NCI-H446 (cell line): ENCODE data around the gene BRIP1.
"Not testable (repeated sequence)": the region's sequence is repeated elsewhere in the genome, so short reads cannot be mapped to it uniquely, and the experiment has no call there.

ENCODE experiments used
- DNase-seq, 2 experiments: peaks; one replicate each; lab custom pipeline; 2025; lab: John Stamatoyannopoulos, UW

BRIP1 gene

DNA sequence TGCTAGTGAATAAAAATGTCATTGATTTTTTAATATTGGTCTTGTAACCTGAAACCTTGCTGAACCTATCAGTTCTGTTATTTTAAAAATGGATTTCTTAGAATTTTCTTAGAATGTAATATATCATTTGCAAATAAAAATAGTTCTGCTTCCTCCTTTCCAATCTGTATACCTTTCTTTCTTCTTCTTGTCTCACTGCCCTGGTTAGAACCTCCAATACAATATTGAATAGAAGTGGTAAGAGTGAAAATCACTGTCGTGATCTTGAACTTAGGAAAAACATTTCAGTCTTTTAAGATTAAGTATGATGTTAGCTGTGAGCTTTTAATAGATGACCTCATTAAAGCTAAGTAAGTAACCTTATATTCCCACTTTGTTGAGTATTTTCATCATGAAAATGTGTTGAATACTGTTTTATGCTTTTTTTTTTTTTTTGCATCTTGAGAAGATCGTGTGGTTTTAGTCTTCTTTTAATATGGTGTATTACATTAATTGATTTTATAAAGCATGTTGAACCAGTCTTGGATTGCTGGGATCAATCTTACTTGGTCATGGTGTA lies 167.5 kb downstream of the BRIP1 start:
- no peak for DNase-seq

DNA sequence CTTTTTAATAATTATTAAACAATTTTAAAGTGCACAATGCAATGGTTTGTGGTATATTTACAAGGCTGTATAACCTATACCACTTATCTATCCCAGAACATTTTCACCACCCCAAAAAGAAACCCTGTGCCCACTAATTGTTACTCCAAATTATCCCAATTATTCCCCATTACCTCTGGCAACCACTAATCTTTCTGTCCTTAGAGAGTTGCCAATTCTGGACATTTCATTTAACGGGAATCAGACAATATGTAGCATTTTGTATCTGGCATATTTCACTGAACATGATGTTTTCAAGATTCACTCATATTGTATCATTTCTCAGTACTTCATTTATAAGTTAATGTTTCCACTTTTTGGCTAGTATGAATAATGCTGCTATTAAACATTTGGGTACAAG lies 169.2 kb downstream of the BRIP1 start:
- no peak for DNase-seq

DNA sequence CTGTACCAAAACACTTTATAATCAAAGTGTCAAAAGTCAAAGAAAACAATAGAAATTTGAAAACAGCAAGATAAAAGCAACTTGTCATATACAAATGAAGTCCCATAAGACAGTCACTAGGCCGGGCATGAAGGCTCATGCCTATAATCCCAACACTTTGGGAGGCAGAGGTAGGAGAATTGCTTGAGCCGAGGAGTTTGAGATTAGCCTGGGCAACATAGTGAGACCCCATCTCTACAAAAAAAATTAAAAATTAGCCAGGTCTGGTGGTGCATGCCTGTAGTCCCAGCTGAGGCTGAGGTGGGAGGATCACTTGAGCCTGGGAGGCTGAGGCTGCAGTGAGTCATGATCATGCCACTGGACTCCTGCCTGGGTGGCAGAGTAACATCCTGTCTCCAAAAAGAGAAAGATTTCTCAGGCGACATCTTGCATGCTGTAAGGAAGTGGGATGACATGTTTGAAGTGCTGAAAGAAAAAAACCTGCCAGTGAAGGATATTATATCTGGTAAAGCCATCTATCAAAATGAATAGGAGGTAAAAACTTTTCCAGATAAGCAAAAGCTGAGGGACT lies 173.6 kb downstream of the BRIP1 start:
- DNase-seq: no peak

DNA sequence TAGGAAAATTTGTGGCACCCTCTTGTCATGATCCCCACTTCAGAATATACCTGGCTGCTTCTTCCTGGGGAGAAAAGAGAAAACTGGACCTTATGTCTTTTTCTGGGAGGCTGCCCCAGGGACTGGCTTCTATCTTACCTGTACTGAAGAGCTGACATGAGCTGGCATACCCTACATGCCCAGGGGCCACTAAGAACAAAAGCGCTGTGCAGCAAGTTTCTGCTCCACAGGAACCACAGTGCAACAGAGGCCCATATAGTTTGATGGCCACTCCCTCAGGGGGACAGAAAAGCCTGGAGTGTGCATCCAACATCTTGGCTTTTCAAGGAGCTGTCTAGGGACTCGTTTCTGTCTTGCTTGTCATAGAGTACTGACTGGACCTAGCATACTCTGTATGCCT lies 175.6 kb downstream of the BRIP1 start:
- DNase-seq: no peak

DNA sequence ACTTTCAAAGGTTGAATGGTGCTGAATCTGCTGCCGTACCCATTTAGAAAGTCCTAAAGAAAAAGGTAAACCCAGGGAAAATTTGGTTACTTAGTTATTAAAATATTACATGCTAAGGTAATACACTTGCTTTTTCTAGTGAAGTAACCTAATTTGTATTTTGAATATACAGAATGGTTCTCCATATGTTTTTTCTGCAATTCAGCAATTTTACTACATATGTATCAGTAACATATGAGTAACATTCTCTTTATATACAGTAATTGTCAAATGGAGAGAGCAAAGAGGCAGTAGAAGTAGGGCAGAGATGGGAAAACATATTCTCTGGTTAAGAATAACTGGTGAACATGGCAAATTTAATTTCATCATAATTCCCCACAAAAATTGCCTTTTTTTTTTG lies 177.2 kb downstream of the BRIP1 start:
- no peak for DNase-seq

DNA sequence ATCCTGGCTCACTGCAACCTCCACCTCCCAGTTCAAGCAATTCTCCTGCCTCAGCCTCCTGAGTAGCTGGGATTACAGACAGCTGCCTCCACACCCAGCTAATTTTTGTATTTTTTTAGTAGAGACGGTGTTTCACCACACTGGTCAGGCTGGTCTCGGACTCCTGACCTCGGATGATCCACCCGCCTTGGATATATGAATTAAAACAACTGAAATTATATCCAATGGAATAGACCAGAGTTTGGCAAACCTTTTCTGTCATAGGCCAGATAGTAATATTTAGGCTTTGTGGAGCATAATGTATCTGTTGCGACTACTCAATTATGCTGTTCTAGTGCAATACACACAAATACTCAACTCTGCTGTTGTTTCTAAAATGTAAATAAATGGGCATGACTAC lies 178.5 kb downstream of the BRIP1 start:
- no peak for DNase-seq

DNA sequence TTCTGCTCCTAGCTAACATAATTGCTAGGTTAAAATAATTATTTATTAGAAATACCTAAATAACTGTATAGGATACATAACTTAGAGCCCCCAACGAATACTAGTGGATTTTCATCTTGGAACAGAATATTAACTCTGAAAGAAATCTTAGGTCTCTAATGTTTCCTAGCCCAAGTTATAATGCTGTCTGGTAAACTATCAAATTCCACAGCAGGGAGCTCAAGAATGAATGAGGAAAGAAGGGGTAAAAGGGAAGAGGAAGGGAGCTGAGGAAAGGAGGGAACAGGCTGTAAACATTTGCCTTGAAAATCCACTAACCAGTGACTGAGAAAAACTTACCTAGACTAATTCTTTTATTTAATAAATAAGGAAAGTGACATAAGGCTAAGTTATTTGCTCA lies 179.2 kb downstream of the BRIP1 start:
- no peak for DNase-seq

DNA sequence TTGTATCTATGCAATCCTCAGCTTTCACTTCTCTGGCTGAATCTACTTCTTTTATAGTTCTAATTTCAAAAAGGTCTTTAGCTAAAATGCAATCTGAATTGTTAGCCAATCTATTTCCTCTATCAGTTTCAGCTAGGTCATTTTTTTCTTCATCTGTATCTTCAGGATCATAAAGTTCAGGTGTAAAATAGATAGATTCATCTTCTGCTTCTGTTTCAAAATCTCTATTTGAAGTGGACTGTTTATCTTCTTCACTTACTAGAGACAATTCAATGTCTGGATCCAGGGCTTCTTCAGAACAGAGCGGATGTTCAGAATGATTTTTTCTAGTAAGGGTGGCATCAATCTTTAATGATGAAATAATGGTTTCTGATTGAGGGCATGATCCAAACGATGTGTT lies 179.9 kb downstream of the BRIP1 start:
- no peak for DNase-seq

DNA sequence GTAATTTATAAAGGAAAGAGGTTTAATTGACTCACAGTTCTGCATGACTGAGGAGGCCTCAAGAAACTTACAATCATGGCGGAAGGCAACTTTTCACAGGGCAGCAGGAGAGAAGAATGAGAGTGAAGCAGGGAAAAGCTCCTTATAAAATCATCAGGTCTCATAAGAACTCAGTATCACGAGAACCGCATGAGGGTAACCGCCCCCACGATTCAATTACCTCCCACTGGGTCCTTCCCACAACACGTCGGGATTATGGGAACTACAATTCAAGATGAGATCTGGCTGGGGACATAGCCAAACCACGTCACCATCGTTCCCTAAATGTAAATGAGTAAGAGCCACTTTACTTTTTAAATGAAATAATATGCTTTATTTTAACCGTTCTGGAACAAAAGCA lies 182.4 kb downstream of the BRIP1 start:
- no peak for DNase-seq

DNA sequence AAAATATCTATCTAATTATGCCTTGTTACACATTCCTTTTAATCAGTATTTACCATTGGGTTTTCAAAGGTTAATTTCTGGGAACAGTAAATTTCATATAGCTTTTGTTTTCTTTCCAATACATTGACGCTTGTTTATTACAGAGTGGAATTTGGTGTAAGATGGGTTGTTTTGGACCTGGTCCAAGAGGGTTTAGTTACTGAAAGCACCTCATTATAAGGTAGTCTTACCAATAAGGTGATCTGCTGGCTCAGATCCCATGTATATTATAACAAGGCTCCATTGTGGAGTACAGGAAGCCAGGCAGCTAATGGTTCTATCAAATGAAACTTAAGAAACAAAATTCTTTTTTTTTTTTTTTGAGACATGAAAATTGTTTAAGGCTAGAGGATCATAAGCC lies 185.0 kb downstream of the BRIP1 start:
- DNase-seq: no peak

DNA sequence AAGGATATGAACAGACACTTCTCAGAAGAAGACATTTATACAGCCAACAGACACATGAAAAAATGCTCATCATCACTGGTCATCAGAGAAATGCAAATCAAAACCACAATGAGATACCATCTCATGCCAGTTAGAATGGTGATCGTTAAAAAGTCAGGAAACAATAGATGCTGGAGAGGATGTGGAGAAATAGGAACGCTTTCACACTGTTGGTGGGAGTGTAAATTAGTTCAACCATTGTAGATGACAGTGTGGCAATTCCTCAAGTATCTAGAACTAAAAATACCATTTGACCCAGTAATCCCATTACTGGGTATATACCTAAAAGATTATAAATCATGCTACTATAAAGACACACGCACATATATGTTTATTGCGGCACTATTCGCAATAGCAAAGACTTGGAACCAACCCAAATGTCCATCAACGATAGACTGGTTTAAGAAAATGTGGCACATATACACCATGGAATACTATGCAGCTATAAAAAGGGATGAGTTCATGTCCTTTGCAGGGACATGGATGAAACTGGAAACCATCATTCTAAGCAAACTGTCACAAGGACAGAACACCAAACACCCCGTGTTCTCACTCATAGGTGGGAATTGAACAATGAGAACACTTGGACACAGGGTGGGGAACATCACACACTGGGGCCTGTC lies 186.0 kb downstream of the BRIP1 start:
- not testable (repeated sequence) for DNase-seq

DNA sequence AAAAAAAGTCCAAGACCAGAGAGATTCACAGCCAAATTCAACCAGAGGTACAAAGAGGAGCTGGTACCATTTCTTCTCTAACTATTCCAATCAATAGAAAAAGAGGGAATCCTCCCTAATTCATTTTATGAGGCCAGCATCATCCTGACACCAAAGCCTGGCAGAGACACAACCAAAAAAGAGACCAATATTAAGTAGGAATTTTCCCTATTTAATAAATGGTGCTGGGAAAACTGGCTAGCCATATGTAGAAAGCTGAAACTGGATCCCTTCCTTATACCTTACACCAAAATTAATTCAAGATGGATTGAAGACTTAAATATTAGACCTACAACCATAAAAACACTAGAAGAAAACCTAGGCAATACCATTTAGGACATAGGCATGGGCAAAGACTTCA lies 186.8 kb downstream of the BRIP1 start:
- not testable (repeated sequence) for DNase-seq

DNA sequence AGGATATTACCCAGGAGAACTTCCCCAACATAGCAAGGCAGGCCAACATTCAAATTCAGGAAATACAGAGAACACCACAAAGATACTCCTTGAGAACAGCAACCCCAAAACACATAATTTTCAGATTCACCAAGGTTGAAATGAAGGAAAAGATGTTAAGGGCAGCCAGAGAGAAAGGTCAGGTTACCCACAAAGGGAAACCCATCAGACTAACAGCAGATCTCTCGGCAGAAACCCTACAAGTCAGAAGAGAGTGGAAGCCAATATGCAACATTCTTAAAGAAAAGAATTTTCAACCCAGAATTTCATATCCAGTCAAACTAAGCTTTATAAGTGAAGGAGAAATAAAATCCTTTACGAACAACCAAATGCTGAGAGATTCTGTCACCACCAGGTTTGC lies 188.7 kb downstream of the BRIP1 start:
- DNase-seq: not testable (repeated sequence)

DNA sequence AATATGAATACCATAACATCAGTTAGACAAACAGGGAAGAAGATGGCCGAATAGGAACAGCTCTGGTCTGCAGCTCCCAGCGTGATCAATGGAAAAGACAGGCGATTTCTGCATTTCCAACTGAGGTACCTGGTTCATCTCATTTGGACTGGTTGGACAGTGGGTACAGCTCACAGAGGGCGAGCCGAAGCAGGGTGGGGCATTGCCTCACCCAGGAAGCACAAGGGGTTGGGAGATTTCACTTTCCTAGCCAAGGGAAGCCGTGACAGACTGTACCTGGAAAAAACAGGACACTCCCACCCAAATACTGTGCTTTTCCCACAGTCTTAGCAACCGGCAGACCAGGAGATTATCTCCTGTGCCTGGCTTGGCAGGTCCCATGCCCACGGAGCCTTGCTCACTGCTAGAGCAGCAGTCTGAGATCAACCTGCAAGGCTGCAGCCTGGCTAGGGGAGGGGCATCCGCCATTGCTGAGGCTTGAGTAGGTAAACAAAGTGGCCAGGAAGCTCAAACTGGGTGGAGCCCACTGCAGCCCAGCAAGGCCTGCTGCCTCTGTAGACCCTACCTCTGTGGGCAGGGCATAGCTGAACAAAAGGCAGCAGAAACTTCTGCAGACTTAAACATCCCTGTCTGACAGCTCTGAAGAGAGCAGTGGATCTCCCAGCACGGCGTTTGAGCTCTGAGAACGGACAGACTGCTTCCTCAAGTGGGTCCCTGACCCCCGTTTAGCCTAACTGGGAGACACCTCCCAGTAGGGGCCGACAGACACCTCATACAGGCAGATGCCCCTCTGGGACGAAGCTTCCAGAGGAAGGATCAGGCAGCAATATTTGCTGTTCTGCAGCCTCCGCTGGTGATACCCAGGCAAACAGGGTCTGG lies 190.1 kb downstream of the BRIP1 start:
- DNase-seq: not testable (repeated sequence)

DNA sequence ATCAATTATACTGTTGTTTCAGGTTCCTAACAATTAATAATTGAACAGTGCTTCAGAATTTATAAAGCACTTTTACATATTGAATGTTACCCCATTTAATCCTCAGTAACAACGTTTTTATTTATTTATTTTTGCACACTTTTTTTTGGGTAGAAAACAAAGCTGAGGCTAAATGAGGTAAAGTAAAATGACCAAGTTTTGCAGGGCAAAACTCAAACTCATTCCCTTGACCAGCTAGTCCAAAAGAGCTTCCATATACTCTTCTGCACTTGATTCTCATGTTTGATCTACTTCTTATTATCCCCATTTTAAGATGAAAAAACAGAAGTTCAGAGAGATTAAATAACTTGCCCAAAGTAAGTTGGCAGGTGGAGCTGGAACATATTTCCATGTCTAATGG lies 191.2 kb downstream of the BRIP1 start:
- no peak for DNase-seq

DNA sequence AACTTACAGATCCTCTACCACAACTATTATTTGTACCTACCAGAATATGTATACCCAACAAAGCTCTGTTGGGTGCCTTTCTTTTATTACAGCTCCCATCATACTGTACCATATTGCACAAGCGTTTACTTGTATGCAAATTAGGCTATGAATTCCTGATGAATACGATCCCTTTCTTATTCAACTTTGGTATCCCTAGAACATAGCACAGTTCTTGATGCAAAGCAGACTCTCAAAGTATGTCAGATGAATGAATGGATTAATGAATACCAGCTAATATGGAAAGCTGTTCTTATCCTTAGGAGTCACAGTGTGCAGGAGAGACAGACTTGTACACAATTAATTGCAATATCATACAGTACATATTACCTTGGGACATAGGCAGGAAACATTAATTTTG lies 192.6 kb downstream of the BRIP1 start:
- DNase-seq: no peak

DNA sequence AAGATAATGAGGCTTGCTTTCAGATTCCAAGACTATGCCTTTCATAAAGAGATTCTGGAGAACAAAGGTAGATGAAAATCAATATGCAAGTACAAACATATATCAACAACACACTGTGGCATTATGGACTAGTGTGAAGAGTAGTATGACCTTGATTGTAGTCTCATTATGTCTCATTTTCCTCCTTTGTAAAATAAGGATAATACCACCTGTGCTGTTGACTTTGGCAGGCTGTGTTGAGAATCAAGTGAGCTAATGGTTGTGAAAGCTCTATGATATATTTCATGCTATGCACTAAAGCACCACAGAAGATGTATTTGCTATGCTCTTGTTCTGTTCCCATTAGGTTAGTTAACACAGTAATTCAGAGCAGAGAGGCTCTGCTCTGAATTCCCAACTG lies 193.8 kb downstream of the BRIP1 start:
- DNase-seq: no peak

DNA sequence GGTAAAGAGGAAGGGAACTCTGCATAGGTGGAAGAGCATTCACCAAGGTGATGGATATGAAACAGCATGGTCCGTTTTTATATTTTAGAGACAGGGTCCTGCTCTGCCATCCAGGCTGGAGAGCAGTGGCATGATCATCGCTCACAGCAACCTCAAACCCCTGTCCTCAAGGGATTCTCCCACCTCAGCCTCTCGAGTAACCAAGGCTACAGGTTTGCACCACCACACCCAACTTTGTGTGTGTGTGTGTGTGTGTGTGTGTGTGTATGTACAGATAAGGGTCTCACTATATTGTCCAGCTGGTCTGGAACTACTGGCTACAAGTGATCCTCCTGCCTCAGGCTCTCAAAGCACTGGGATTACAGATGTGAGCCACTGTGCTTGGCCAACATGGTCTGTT lies 194.8 kb downstream of the BRIP1 start:
- DNase-seq: no peak

DNA sequence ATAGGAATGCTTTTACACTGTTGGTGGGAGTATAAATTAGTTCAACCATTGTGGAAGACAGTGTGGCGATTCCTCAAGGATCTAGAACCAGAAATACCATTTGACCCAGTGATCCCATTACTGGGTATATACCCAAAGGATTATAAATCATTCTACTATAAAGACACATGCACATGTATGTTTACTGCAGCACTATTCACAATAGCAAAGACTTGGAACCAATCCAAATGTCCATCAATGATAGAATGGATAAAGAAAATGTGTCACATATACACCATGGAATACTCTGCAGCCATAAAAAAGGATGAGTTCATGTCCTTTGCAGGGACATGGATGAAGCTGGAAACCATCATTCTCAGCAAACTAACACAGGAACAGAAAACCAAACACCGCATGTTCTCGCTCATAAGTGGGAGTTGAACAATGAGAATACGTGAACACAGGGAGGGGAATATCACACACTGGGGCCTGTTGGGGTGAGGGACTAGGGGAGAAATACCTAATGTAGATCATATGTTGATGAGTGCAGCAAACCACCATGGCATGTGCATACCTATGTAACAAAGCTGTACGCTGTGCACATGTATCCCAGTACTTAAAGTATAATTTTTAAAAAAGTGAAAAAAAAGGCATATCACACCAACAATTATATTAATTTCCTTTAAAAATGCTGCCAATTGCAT lies 196.8 kb downstream of the BRIP1 start:
- not testable (repeated sequence) for DNase-seq

DNA sequence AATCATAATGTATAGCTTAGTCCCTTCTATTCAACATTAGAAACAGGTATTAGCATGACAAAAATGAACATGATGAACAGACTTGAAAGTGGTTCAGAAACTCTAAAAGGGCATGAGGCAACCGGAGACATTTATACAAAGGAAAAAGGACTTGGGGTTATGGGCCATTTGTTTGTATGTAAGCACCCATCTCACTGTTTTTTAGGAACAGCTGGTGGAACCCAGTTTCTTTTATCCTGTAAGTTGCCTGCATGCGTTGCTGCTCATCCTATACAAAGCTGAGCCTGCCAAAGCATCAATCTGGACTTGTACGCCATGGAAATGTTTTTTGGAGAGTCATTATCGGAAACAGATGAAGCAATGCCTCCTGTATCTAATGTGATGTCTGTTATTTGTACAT lies 200.0 kb downstream of the BRIP1 start:
- DNase-seq: no peak

DNA sequence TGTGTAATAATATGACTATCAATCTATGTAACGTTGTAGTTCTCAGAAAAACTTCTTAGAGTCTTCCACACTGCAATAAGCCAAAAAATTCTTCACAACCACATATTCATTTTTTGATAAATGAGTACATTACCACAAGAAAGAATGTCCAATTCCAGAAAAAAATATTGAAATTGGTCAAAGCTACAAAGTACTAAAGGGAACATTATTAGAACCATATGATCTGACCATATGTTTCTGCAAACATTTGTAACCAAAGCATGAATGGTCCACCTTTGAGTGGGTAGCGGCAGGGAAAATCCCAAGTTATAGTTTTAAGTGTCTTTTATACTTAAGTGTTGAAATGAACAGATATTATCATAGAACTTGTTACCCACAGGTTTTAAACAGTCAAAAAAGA lies 200.6 kb downstream of the BRIP1 start:
- no peak for DNase-seq

DNA sequence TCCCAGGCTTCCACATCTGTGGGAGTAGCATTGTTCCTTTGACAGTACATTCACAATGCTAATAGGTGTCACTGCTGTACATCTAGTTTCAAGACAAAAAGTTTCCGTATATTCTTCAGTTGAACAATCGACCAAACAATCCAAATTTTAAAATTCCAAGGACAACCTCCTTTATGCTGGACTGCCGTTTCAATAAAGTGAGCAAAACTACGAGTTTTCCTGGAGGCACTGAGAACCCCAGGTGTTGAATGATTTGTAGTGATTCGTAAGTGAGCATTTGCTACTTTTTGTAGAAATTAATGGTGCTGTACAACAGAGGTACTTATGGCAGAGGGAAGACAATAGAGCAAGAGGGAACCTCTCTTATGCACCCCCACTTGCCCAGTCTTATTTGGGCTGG lies 201.1 kb downstream of the BRIP1 start:
- no peak for DNase-seq
